ENCODE data around the gene HK3.

HK3 gene

GRCh38 chr5:176831425-176831824 is 67.7 kb downstream of the HK3 start:
- Histone ChIP-seq H3K4me3 (ENCODE audit: low read depth, low read length, poor library complexity, severe bottlenecking) (no peak overlapping the region), H3K4me2 (ENCODE audit: low read length) (no peak overlapping the region), H3K27me3 (ENCODE audit: insufficient read depth, low read length) (no peaks in the 10 kb centered on the region), H3K79me2 (ENCODE audit: insufficient read depth, low read length) (no peaks in the 10 kb centered on the region), H2AFZ (ENCODE audit: low read length) (no peak overlapping the region), H3K27ac (ENCODE audit: low read depth, low read length, poor library complexity, severe bottlenecking) (no peak overlapping the region), H3F3A (ENCODE audit: insufficient read depth, low read length) (no peaks in the 10 kb centered on the region), H3K9me3 (ENCODE audit: low read length) (no peaks in the 10 kb centered on the region), H3K4me1 (ENCODE audit: insufficient read depth, low read length, severe bottlenecking) (no peaks in the 10 kb centered on the region), H4K20me1 (ENCODE audit: insufficient read depth, low read length) (no peaks in the 10 kb centered on the region), H3K36me3 (ENCODE audit: insufficient read depth, low read length) (no peaks in the 10 kb centered on the region), H3K9me2 (ENCODE audit: low read depth, low read length) (no peaks in the 10 kb centered on the region), H3K9ac (ENCODE audit: low read length) (no peak overlapping the region)
- TF ChIP-seq EZH2 (IDR thresholded peaks at IDR 0.05; ENCODE audit: borderline replicate concordance, low read length) = no peak
- TF ChIP-seq CTCF (IDR thresholded peaks at IDR 0.05; ENCODE audit: low read length) = no peak

GRCh38 chr5:176830995-176831423 is 68.1 kb downstream of the HK3 start:
- Histone ChIP-seq H3F3A (ENCODE audit: insufficient read depth, low read length) (no peaks in the 10 kb centered on the region), H3K79me2 (ENCODE audit: insufficient read depth, low read length) (no peaks in the 10 kb centered on the region), H3K9ac (ENCODE audit: low read length) (no peak overlapping the region), H3K27me3 (ENCODE audit: insufficient read depth, low read length) (no peaks in the 10 kb centered on the region), H2AFZ (ENCODE audit: low read length) (no peak overlapping the region), H3K9me2 (ENCODE audit: low read depth, low read length) (no peaks in the 10 kb centered on the region), H3K4me1 (ENCODE audit: insufficient read depth, low read length, severe bottlenecking) (no peaks in the 10 kb centered on the region), H3K36me3 (ENCODE audit: insufficient read depth, low read length) (no peaks in the 10 kb centered on the region), H3K27ac (ENCODE audit: low read depth, low read length, poor library complexity, severe bottlenecking) (no peak overlapping the region), H4K20me1 (ENCODE audit: insufficient read depth, low read length) (no peaks in the 10 kb centered on the region), H3K9me3 (ENCODE audit: low read length) (no peaks in the 10 kb centered on the region), H3K4me2 (ENCODE audit: low read length) (no peak overlapping the region), H3K4me3 (ENCODE audit: low read depth, low read length, poor library complexity, severe bottlenecking) (no peak overlapping the region)
- no peak for TF ChIP-seq EZH2 (IDR thresholded peaks at IDR 0.05; ENCODE audit: borderline replicate concordance, low read length)

Data from OCI-LY1 (cell line).